Stimulated activated CD4-positive, alpha-beta T cell treated with anti-CD3 and anti-CD28 coated beads, Interleukin-2, amount 100 ng/mL, for 48 hours (primary cell): Measurements from ENCODE around the gene CYTH1.
"Not testable (repeated sequence)": the region's sequence is repeated elsewhere in the genome, so short reads cannot be mapped to it uniquely, and the experiment has no call there.

Experiments used
- DNase-seq, 2 donors: peaks; one replicate each; pipeline ENCODE4 v3.0.0-alpha.2; 2020

CYTH1 gene

GRCh38 chr17:78679495-78680395 lies 102.3 kb downstream of the CYTH1 start:
- DNase-seq: no peak

- DNase-seq: no peak
These were observed 103.4 kb downstream of the CYTH1 start for GRCh38 chr17:78678711-78679110.

- DNase-seq: no peak
These were observed 103.9 kb downstream of the CYTH1 start for GRCh38 chr17:78678222-78678557.

- DNase-seq: no peak
These were observed 104.5 kb downstream of the CYTH1 start for GRCh38 chr17:78677303-78678221.

GRCh38 chr17:78676412-78677302 lies 105.4 kb downstream of the CYTH1 start:
- DNase-seq: no peak

- no peak for DNase-seq
These were observed 106.2 kb downstream of the CYTH1 start for GRCh38 chr17:78675836-78676235.

- no peak for DNase-seq
These were observed 106.8 kb downstream of the CYTH1 start for GRCh38 chr17:78675316-78675616.

GRCh38 chr17:78674595-78675315 lies 107.3 kb downstream of the CYTH1 start:
- no peak for DNase-seq

GRCh38 chr17:78674156-78674555 lies 107.9 kb downstream of the CYTH1 start:
- no peak for DNase-seq

GRCh38 chr17:78673395-78673794 lies 108.7 kb downstream of the CYTH1 start:
- no peak for DNase-seq

GRCh38 chr17:78672871-78673371 lies 109.2 kb downstream of the CYTH1 start:
- DNase-seq: no peak

- DNase-seq: no peak
These were observed 110.1 kb downstream of the CYTH1 start for GRCh38 chr17:78672005-78672404.

GRCh38 chr17:78671726-78672001 lies 110.4 kb downstream of the CYTH1 start:
- DNase-seq: not testable (repeated sequence)

GRCh38 chr17:78670850-78671725 lies 111.0 kb downstream of the CYTH1 start:
- no peak for DNase-seq

GRCh38 chr17:78669975-78670518 lies 112.0 kb downstream of the CYTH1 start:
- no peak for DNase-seq

GRCh38 chr17:78669256-78669974 lies 112.7 kb downstream of the CYTH1 start:
- no peak for DNase-seq

- no peak for DNase-seq
These were observed 113.2 kb downstream of the CYTH1 start for GRCh38 chr17:78668847-78669246.

GRCh38 chr17:78667741-78668640 lies 114.1 kb downstream of the CYTH1 start:
- DNase-seq: no peak

- no peak for DNase-seq
These were observed 115.0 kb downstream of the CYTH1 start for GRCh38 chr17:78667091-78667490.
